Esophagus (tissue), 2 donors: Measurements from ENCODE around the gene GPR107. TPM values are rescaled to one million over a fixed set of nuclear protein-coding genes. Genes with fewer than 3 reads are reported as not detected.

ENCODE experiments used
- polyA plus RNA-seq, 2 donors: library from polyadenylated mRNA; stranded (reverse); fragments of 200-250 nt; gene quantifications; one replicate each; pipeline ENCODE4 v1.2.3, GENCODE V29; 2013
- donor health status: healthy with polysubstance abuse.
- donor health status: Bipolar disorder and iron deficiency.

The GPR107 gene
- polyA plus RNA-seq, 2 donors: 8.6 to 12.2 TPM

Other genes with a start within 250 kb of the GPR107 start
- 10 to 100 TPM in 1 of 2 donors, 1 to 10 TPM in 1; 9.8 to 15.8 TPM for gene TOR1A, start 229.8 kb upstream of the GPR107 start, polyA plus RNA-seq
- 10 to 100 TPM; 21.9 to 39.5 TPM for gene C9orf78, start 218.6 kb upstream of the GPR107 start, polyA plus RNA-seq
- gene USP20, start 218.4 kb upstream of the GPR107 start, polyA plus RNA-seq: 10 to 100 TPM; 15.1 to 20.7 TPM
- 10 to 100 TPM; 16.1 to 19.1 TPM for gene FNBP1, start 10.7 kb upstream of the GPR107 start, polyA plus RNA-seq
- gene NCS1, start 118.5 kb downstream of the GPR107 start, polyA plus RNA-seq: 10 to 100 TPM; 12.8 to 16.4 TPM
- gene HMCN2, start 211.9 kb downstream of the GPR107 start, polyA plus RNA-seq: 1 to 10 TPM; 4.1 to 4.8 TPM